BE2C (cell line): Measurements from ENCODE around the gene CRISP2.
"Not testable (repeated sequence)": the region's sequence is repeated elsewhere in the genome, so short reads cannot be mapped to it uniquely, and the experiment has no call there.

ENCODE experiments used
- DNase-seq: peaks from one replicate; pipeline ENCODE4 v3.0.0-alpha.2; 2020
- H3K27me3 ChIP-seq: fragments of 250-450 bp; sonication (Bioruptor Pico); 2 replicates; pipeline ENCODE4 v1.5.1; 2020; ENCODE audit warnings: mild to moderate bottlenecking
- H3K36me3 ChIP-seq: fragments of 250-450 bp; sonication (Bioruptor Pico); 2 replicates; pipeline ENCODE4 v1.5.1; 2020; ENCODE audit warnings: mild to moderate bottlenecking
- H3K4me1 ChIP-seq: fragments of 250-450 bp; sonication (Bioruptor Pico); 2 replicates; pipeline ENCODE4 v1.5.1; 2020
- H3K4me3 ChIP-seq: 2 replicates; pipeline ENCODE4 v1.5.1; 2011; ENCODE audit warnings: low read depth, low read length
- H3K9me3 ChIP-seq: fragments of 250-450 bp; sonication (Bioruptor Pico); 2 replicates; pipeline ENCODE4 v1.5.1; 2020
- CTCF ChIP-seq: IDR thresholded peaks from 2 replicates; pipeline ENCODE4 v1.5.1; 2012; ENCODE audit warnings: mild to moderate bottlenecking, low read depth, low read length

The CRISP2 gene

DNA sequence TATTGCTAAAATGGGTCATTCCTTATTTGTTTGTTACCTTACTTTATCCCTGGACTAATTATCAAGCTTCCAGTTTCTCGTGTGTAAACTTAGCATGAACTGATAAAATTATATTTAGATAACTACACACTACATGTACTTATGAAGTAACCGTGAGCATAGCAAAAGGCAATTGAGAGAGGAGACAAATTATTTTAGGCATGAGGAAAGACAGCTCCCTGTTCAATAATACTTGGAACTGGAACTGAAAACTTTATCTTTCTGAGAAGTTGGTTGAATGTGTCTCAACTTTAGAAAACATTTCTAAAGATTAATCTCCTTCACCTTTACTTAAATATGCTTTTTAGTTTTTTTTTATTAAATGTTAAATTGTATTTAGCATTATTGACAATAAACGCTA, 19.4 kb upstream of the CRISP2 start:
- TF ChIP-seq CTCF: no peak
- no peak overlapping the region for H3K4me3 ChIP-seq
- DNase-seq: no peak

DNA sequence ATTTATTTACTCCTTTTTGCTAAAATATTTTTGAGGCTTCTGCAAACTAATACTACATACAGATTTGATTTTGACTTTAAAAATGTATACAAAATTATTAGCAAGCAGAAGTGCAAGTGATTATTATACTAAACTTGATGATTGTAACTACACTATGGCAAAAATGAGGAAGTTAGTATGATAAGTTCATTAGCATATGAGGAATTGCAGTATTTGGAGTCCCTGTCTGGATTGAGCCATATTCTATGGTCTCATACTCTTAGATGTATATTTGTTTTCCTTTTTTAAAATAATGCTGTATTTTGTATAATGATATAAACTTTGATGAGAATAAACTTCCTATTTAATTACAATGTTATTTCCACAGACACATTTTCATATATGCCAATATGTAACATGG, 16.9 kb upstream of the CRISP2 start:
- DNase-seq: no peak
- no peaks in the 10 kb centered on the region for H3K4me1 ChIP-seq
- no peaks in the 10 kb centered on the region for H3K9me3 ChIP-seq
- H3K36me3 ChIP-seq: no peaks in the 10 kb centered on the region
- no peak overlapping the region for H3K4me3 ChIP-seq
- no peak for TF ChIP-seq CTCF
- no peaks in the 10 kb centered on the region for H3K27me3 ChIP-seq

More for the DNA sequence above, 19.4 kb upstream of the CRISP2 start:
- Histone ChIP-seq H3K4me1 (no peaks in the 10 kb centered on the region), H3K27me3 (no peaks in the 10 kb centered on the region), H3K36me3 (no peaks in the 10 kb centered on the region), H3K9me3 (no peaks in the 10 kb centered on the region)

DNA sequence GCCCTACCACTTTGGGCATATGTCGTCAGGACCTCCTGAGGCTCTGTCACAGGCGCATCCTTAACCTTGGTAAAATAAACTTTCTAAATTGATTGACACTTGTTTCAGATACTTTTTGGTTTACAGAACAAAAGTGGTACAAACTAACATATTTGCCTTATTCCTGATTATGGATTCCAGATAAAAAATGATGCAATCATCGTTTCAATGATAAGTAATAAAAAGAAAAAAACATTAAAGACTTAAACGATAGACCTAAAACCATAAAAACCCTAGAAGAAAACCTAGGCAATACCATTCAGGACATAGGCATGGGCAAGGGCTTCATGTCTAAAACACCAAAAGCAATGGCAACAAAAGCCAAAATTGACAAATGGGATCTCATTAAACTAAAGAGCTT, 10.6 kb upstream of the CRISP2 start:
- H3K9me3 ChIP-seq, H3K4me1 ChIP-seq, H3K4me3 ChIP-seq, H3K36me3 ChIP-seq, DNase-seq, H3K27me3 ChIP-seq: not testable (repeated sequence)

GRCh38 chr6:49721297-49721696, 8.0 kb upstream of the CRISP2 start:
- H3K4me3 ChIP-seq: no peak overlapping the region
- no peaks in the 10 kb centered on the region for H3K36me3 ChIP-seq
- DNase-seq: no peak
- H3K9me3 ChIP-seq: no peaks in the 10 kb centered on the region
- no peak for TF ChIP-seq CTCF
- no peaks in the 10 kb centered on the region for H3K4me1 ChIP-seq
- no peaks in the 10 kb centered on the region for H3K27me3 ChIP-seq

GRCh38 chr6:49720372-49720771, 7.0 kb upstream of the CRISP2 start:
- H3K9me3 ChIP-seq: no peaks in the 10 kb centered on the region
- no peak for TF ChIP-seq CTCF
- no peaks in the 10 kb centered on the region for H3K4me1 ChIP-seq

DNA sequence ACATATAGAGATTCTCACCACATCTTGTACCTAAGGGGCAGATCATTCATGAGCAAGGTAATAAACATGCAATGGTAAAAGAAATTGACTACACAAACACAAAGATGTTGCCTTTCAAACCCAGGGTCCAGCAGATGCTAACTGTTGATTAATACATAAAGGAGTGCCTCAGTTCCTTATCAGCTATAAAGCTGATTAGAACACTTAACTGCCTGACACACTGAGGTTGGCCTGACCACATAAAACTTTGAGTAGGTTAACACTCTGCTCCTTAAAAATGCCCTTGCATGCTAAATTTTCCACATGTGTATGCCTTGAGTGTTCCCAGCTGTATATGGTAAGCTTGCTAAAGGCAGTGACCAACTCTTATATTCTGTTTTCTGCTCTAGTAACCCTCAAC, 14.9 kb downstream of the CRISP2 start:
- no peak for TF ChIP-seq CTCF
- Histone ChIP-seq H3K27me3 (no peaks in the 10 kb centered on the region), H3K4me3 (no peak overlapping the region), H3K36me3 (no peaks in the 10 kb centered on the region), H3K4me1 (no peaks in the 10 kb centered on the region), H3K9me3 (no peaks in the 10 kb centered on the region)
- no peak for DNase-seq

More at GRCh38 chr6:49720372-49720771, 7.0 kb upstream of the CRISP2 start:
- H3K27me3 ChIP-seq: no peaks in the 10 kb centered on the region
- H3K36me3 ChIP-seq: no peaks in the 10 kb centered on the region
- H3K4me3 ChIP-seq: no peak overlapping the region
- no peak for DNase-seq

GRCh38 chr6:49693512-49693911, 19.8 kb downstream of the CRISP2 start:
- H3K36me3 ChIP-seq: no peaks in the 10 kb centered on the region
- TF ChIP-seq CTCF: no peak
- no peaks in the 10 kb centered on the region for H3K9me3 ChIP-seq
- no peaks in the 10 kb centered on the region for H3K4me1 ChIP-seq
- DNase-seq: no peak
- no peak overlapping the region for H3K4me3 ChIP-seq
- H3K27me3 ChIP-seq: no peaks in the 10 kb centered on the region
